ENCODE data around the gene VDR. TPM values are rescaled to one million over a fixed set of nuclear protein-coding genes. Genes with fewer than 3 reads are reported as not detected.

The VDR gene
- total RNA-seq, 1 experiment from 2014 or later, result 9.5 TPM

DNA sequence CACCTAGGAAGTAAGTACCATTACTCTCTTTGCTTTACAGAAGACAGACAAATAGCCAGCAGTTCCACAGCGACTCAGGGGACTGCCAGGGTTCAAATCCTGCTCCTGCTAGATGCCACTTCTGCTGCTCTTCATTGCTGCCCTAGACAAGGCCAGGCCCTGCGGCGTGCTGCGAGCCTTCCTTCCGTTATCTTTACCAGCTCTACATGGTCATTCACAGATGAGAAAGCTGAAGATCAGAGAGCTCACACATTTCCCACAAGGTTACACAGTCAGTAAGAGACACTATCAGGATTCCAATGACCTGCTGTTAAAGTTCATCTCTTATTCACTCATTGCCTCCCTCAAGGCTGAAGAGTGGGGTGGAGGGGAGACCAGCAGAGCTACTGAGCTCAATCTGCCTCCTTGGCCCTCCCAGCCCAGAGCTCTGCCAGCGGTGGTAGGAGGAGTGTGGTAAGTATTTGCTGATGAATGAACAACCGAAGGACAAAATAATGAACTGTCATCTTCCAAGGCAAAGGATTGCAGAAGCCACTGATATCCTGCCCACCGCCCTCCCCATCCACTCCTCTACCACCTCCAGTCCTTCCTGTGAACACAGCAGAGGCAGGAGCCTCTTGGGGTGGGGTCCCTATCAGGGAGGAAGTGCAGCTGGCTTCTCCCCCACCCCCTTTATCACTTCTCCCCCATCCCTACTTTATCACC, 70.4 kb downstream of the VDR start:
- H2AFZ ChIP-seq (ENCODE audit: low read depth, low read length, poor library complexity, severe bottlenecking), result no peak overlapping the region
- H3K9me3 ChIP-seq (ENCODE audit: control insufficient read depth in 1 of 2, insufficient read depth in 1 of 2, low read depth in 1 of 2, low read length in 2 of 2), result no peaks in the 10 kb centered on the region
- no peak overlapping the region for H3K4me2 ChIP-seq (ENCODE audit: low read length)
- H3K36me3 ChIP-seq (ENCODE audit: control insufficient read depth in 1 of 2, insufficient read depth in 2 of 2, low read length in 2 of 2), result no peaks in the 10 kb centered on the region
- H3K27me3 ChIP-seq (ENCODE audit: insufficient read depth, low read length), result no peaks in the 10 kb centered on the region
- no TSS peak for BruUV-seq (replicated peaks)
- POLR2A ChIA-PET, result no interaction called here
- H3K27ac ChIP-seq (ENCODE audit: low read depth, low read length), result no peak overlapping the region
- RAD21 ChIA-PET (ENCODE audit: low non-redundant PET in 1 of 2, low total read pairs in 2 of 2, uncharacterized antibody in 2 of 2, unreplicated experiment in 2 of 2), result no interaction called here
- intact Hi-C loops (cut with micrococcal nuclease), result no loop called here
- H3K4me3 ChIP-seq (replicated peaks in 1 of 2; ENCODE audit: low read depth in 1 of 2, low read length in 2 of 2), result no peak overlapping the region
- TF ChIP-seq JUND (IDR thresholded peaks at IDR 0.05), result no peak
- no peak for TF ChIP-seq SRF (IDR thresholded peaks at IDR 0.05; ENCODE audit: low read depth)
- no peak for TF ChIP-seq YY1 (IDR thresholded peaks at IDR 0.05; ENCODE audit: extremely low read depth, insufficient replicate concordance, low read depth, low read length)
- TF ChIP-seq FOSL1 (IDR thresholded peaks at IDR 0.05; ENCODE audit: low read depth), result no peak
- TF ChIP-seq, protein P1, sequence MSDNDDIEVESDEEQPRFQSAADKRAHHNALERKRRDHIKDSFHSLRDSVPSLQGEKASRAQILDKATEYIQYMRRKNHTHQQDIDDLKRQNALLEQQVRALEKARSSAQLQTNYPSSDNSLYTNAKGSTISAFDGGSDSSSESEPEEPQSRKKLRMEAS (IDR thresholded peaks at IDR 0.05), result no peak
- no peak for TF ChIP-seq CBX3 (IDR thresholded peaks at IDR 0.05; ENCODE audit: low read depth)
- TF ChIP-seq, protein P2, sequence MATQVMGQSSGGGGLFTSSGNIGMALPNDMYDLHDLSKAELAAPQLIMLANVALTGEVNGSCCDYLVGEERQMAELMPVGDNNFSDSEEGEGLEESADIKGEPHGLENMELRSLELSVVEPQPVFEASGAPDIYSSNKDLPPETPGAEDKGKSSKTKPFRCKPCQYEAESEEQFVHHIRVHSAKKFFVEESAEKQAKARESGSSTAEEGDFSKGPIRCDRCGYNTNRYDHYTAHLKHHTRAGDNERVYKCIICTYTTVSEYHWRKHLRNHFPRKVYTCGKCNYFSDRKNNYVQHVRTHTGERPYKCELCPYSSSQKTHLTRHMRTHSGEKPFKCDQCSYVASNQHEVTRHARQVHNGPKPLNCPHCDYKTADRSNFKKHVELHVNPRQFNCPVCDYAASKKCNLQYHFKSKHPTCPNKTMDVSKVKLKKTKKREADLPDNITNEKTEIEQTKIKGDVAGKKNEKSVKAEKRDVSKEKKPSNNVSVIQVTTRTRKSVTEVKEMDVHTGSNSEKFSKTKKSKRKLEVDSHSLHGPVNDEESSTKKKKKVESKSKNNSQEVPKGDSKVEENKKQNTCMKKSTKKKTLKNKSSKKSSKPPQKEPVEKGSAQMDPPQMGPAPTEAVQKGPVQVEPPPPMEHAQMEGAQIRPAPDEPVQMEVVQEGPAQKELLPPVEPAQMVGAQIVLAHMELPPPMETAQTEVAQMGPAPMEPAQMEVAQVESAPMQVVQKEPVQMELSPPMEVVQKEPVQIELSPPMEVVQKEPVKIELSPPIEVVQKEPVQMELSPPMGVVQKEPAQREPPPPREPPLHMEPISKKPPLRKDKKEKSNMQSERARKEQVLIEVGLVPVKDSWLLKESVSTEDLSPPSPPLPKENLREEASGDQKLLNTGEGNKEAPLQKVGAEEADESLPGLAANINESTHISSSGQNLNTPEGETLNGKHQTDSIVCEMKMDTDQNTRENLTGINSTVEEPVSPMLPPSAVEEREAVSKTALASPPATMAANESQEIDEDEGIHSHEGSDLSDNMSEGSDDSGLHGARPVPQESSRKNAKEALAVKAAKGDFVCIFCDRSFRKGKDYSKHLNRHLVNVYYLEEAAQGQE (IDR thresholded peaks at IDR 0.05; ENCODE audit: low read depth), result no peak
- no peak for TF ChIP-seq ZNF274 (IDR thresholded peaks at IDR 0.05; ENCODE audit: low read depth, low read length)
- no peak for TF ChIP-seq EZH2phosphoT487 (IDR thresholded peaks at IDR 0.05; ENCODE audit: borderline replicate concordance)
- TF ChIP-seq EZH2 (IDR thresholded peaks at IDR 0.05), result no peak
- TF ChIP-seq CEBPB (IDR thresholded peaks at IDR 0.05; ENCODE audit: low read depth), result no peak
- TF ChIP-seq TCF7L2 (IDR thresholded peaks at IDR 0.05; ENCODE audit: borderline replicate concordance, extremely low read depth, insufficient read depth, insufficient read length), result no peak
- no peak for TF ChIP-seq POLR2A (IDR thresholded peaks at IDR 0.05; ENCODE audit: borderline replicate concordance, extremely low read depth, insufficient read depth, insufficient read length)
- no peak for TF ChIP-seq ZFX (IDR thresholded peaks at IDR 0.05)
- no peak for TF ChIP-seq POLR2AphosphoS5 (IDR thresholded peaks at IDR 0.05; ENCODE audit: low read depth, low read length)
- H3K9ac ChIP-seq (ENCODE audit: low read length), result no peak overlapping the region
- H3K79me2 ChIP-seq (ENCODE audit: insufficient read depth, low read length), result no peaks in the 10 kb centered on the region
- H3K9me2 ChIP-seq (ENCODE audit: insufficient read depth), result no peaks in the 10 kb centered on the region
- ATAC-seq, result no peak
- no peaks in the 10 kb centered on the region for H4K20me1 ChIP-seq (ENCODE audit: insufficient read depth)
- DNase-seq (ENCODE audit: low read depth, low spot score), result no peak
- CTCF ChIA-PET, result no interaction called here
- H3K4me1 ChIP-seq (ENCODE audit: control insufficient read depth in 1 of 2, insufficient read depth in 2 of 2, low read length in 2 of 2), result peaks cover 15 to 29% of the 10 kb centered on the region in 2 experiments

All from HCT116 (cell line).